Epithelial cell of umbilical artery (primary cell): ENCODE results near the gene C10orf95. TPM values are rescaled to one million over a fixed set of nuclear protein-coding genes. Genes with fewer than 3 reads are reported as not detected.

Experiments
- total RNA-seq: library from RNA; depleted of rRNA; stranded (reverse); fragments of >200 nt; gene quantifications from 2 replicates; pipeline ENCODE4 v1.2.3, GENCODE V29; 2014

C10orf95 gene
- total RNA-seq, result not detected in 2 replicates

GRCh38 chr10:102451105-102451969, at the start of gene C10orf95:
Gene C10orf95, minus strand, starts transcription at chr10:102451543. Its CDS starts 450 bp downstream, at chr10:102451093.

GRCh38 chr10:102432162-102432950, 19.0 kb downstream of the C10orf95 start, which contains the start of gene CUEDC2:
Gene CUEDC2, minus strand, starts transcription at chr10:102432574. Its CDS starts 7,386 bp downstream, at chr10:102425188.

GRCh38 chr10:102420714-102421506, 30.4 kb downstream of the C10orf95 start, which contains the start of gene FBXL15:
Gene FBXL15, plus strand, starts transcription at chr10:102420836. Its CDS starts 294 bp downstream, at chr10:102421130.

GRCh38 chr10:102418622-102419268, 32.6 kb downstream of the C10orf95 start, which contains the start of gene PSD:
Gene PSD, minus strand, starts transcription at chr10:102418785. Its CDS starts 1,747 bp downstream, at chr10:102417038.

Other genes with a start within 250 kb of the C10orf95 start
- not detected in 2 replicates for gene ELOVL3, start 225.2 kb downstream of the C10orf95 start, total RNA-seq
- gene PITX3, start 210.0 kb downstream of the C10orf95 start, total RNA-seq, result not detected in 2 replicates
- 13.3 and 13.8 TPM in 2 replicates for gene GBF1, start 206.0 kb downstream of the C10orf95 start, total RNA-seq
- 10.4 and 16.7 TPM in 2 replicates for gene NFKB2, start 55.8 kb downstream of the C10orf95 start, total RNA-seq
- gene PSD, start 32.8 kb downstream of the C10orf95 start, total RNA-seq, result under 0.01 and 0.46 TPM in 2 replicates
- gene FBXL15, start 30.7 kb downstream of the C10orf95 start, total RNA-seq, result 8.7 and 10.7 TPM in 2 replicates
- 70.5 and 73.1 TPM in 2 replicates for gene CUEDC2, start 19.0 kb downstream of the C10orf95 start, total RNA-seq
- gene ACTR1A, start 51.2 kb upstream of the C10orf95 start, total RNA-seq, result 118 and 134 TPM in 2 replicates
- 2.6 and 2.7 TPM in 2 replicates for gene SUFU, start 52.4 kb upstream of the C10orf95 start, total RNA-seq
- 54.1 and 66.3 TPM in 2 replicates for gene TRIM8, start 192.9 kb upstream of the C10orf95 start, total RNA-seq